ENCODE results near the gene NPLOC4. TPM values are rescaled to one million over a fixed set of nuclear protein-coding genes. Genes with fewer than 3 reads are reported as not detected.

NPLOC4 gene
- total and polyA plus RNA-seq, 2 of the 8 experiments (the other 6 are each of a cell fraction or from before 2014, with no cell fraction given) = 70.7 to 92.7 TPM

- no peak overlapping the region for H4K5ac ChIP-seq (ENCODE audit: insufficient read length, low read depth, low read length)
- no peak overlapping the region for H2BK120ac ChIP-seq (replicated peaks; ENCODE audit: low read depth, low read length)
- no peak overlapping the region for H2BK12ac ChIP-seq (ENCODE audit: low read depth, low read length)
- H2BK15ac ChIP-seq (ENCODE audit: low read length) = no peak overlapping the region
- 91% methylated on average over 16 of the region's 17 CpGs; no CpG with 5 or more reads in 1 of the 2 experiments for WGBS, 2 experiments (ENCODE audit: extremely low coverage in 1 of 2, insufficient coverage in 1 of 2, insufficient read length in 1 of 2, insufficient replicate concordance in 2 of 2, low coverage in 1 of 2, low lambda C conversion rate in 2 of 2, missing lambda C conversion rate in 1 of 2)
- no peak overlapping the region for H3K14ac ChIP-seq (ENCODE audit: insufficient read length)
- H3K23ac ChIP-seq (ENCODE audit: insufficient read length) = no peak overlapping the region
- peaks cover 0 to 3% (median 1%) of the 10 kb centered on the region in 4 experiments; a peak in 3 of 8 replicates for H3K36me3 ChIP-seq (ENCODE audit: control insufficient read depth in 2 of 4, insufficient read depth in 4 of 4, low read length in 3 of 4)
- H3K27ac ChIP-seq (ENCODE audit: low read depth, low read length) = no peak overlapping the region
- no peak overlapping the region for H3K4me3 ChIP-seq (ENCODE audit: extremely low read depth in 1 of 4, insufficient read depth in 2 of 4, low read depth in 3 of 4, low read length in 4 of 4)
- no peak overlapping the region for H3K4me2 ChIP-seq (ENCODE audit: insufficient read depth in 1 of 2, low read depth in 2 of 2, low read length in 2 of 2)
- POLR2A ChIA-PET (ENCODE audit: partially characterized antibody) = interaction anchor here (0.6 to 1.7 kb wide), 3 partner anchors 10 to 217 kb away, joined by 3 to 4 read pairs (median 3); no protein-coding TSS in a partner anchor
- H3K79me1 ChIP-seq (ENCODE audit: low read depth, low read length) = peaks cover 3% of the 10 kb centered on the region; the same call in 1 of the 2 replicates
- no peak overlapping the region for H4K91ac ChIP-seq (replicated peaks; ENCODE audit: insufficient read length, low read length)
- no peak overlapping the region for H2AK5ac ChIP-seq (ENCODE audit: low read depth, low read length)
- H3K18ac ChIP-seq (ENCODE audit: extremely low read depth, low read length) = no peak overlapping the region
- no peak overlapping the region for H3K9ac ChIP-seq (replicated peaks in 1 of 4; ENCODE audit: extremely low read depth in 1 of 4, low read depth in 3 of 4, low read length in 3 of 4)
- H3K23me2 ChIP-seq (ENCODE audit: low read depth, low read length) = no peaks in the 10 kb centered on the region
- no peak overlapping the region for H3K56ac ChIP-seq (replicated peaks; ENCODE audit: insufficient read length, low read depth, low read length)
- peaks cover 0 to 2% (median under 1%) of the 10 kb centered on the region in 4 experiments; a peak in 1 of 7 replicates for H3K27me3 ChIP-seq (replicated peaks in 1 of 4; ENCODE audit: control insufficient read depth in 3 of 4, extremely low read depth in 1 of 4, insufficient read depth in 3 of 4, low read length in 3 of 4)
- peaks cover 0 to under 1% (median 0%) of the 10 kb centered on the region in 4 experiments; a peak in 2 of 7 replicates for H3K4me1 ChIP-seq (replicated peaks in 1 of 4; ENCODE audit: control insufficient read depth in 3 of 4, insufficient read depth in 4 of 4, low read length in 3 of 4)
- H2AFZ ChIP-seq (ENCODE audit: low read length) = no peak overlapping the region
- H3K79me2 ChIP-seq (ENCODE audit: control insufficient read depth in 1 of 2, insufficient read depth in 2 of 2, low read length in 2 of 2) = no peaks in the 10 kb centered on the region
- H4K8ac ChIP-seq (ENCODE audit: extremely low read depth, insufficient read depth, low read length) = no peak overlapping the region
- no peak overlapping the region for H2BK5ac ChIP-seq (ENCODE audit: low read depth, low read length)
- no peak for FAIRE-seq
- TF ChIP-seq SP1 (IDR thresholded peaks at IDR 0.05; ENCODE audit: low read depth, low read length) = no peak
- H3K4ac ChIP-seq (replicated peaks; ENCODE audit: insufficient read length, low read depth, low read length) = no peak overlapping the region
- no peaks in the 10 kb centered on the region for H3K9me3 ChIP-seq (ENCODE audit: insufficient read depth in 2 of 2, low read depth in 1 of 2, low read length in 1 of 2)
- CTCF ChIA-PET (ENCODE audit: partially characterized antibody) = no interaction called here
- no peak overlapping the region for H2BK20ac ChIP-seq (ENCODE audit: low read length)
- no peak for DNase-seq (ENCODE audit: low read depth in 1 of 2, low spot score in 2 of 2)
- no peaks in the 10 kb centered on the region for H4K20me1 ChIP-seq (replicated peaks in 1 of 2; ENCODE audit: control insufficient read depth in 1 of 2, insufficient read depth in 2 of 2, low read length in 2 of 2)
These were observed 5.0 kb upstream of the NPLOC4 start for GRCh38 chr17:81641825-81642489.

Measured in H1 (cell line).